Keratinocyte (primary cell): ENCODE data around the gene AGFG1. TPM values are rescaled to one million over a fixed set of nuclear protein-coding genes. Genes with fewer than 3 reads are reported as not detected.

Experiments used
- DNase-seq: peaks from one replicate; pipeline ENCODE4 v3.0.0-alpha.2; 2011; ENCODE audit warnings: low read depth, missing footprints, low spot score
- FAIRE-seq: peaks from 2 replicates; lab custom pipeline; 2011; peaks lifted over from hg19 to GRCh38; lab: Jason Lieb, UNC
- H2AFZ ChIP-seq: 2 replicates; pipeline ENCODE4 v1.6.0; 2012; ENCODE audit warnings: low read length, control low read depth, inconsistent platforms; ENCODE audit not compliant: control insufficient read depth
- H3K27ac ChIP-seq: 2 replicates; pipeline ENCODE4 v1.5.1; 2011; ENCODE audit warnings: low read length; ENCODE audit not compliant: control insufficient read depth, insufficient read depth
- H3K27me3 ChIP-seq: 3 replicates; pipeline ENCODE4 v1.6.0; 2011; ENCODE audit warnings: low read length; ENCODE audit not compliant: control insufficient read depth, insufficient read depth; ENCODE audit errors: extremely low read depth
- H3K36me3 ChIP-seq, 2 experiments: 2 replicates in 1 of 2; 3 replicates in 1 of 2; pipeline ENCODE4 v1.5.1; 2011; ENCODE audit warnings: low read length in 2 of 2, mild to moderate bottlenecking in 1 of 2; ENCODE audit not compliant: control insufficient read depth in 2 of 2, insufficient read depth in 2 of 2; ENCODE audit errors: extremely low read depth in 1 of 2
- H3K4me1 ChIP-seq: 3 replicates; pipeline ENCODE4 v1.5.1; 2011; ENCODE audit warnings: low read length; ENCODE audit not compliant: control insufficient read depth, insufficient read depth; ENCODE audit errors: extremely low read depth
- H3K4me2 ChIP-seq: 3 replicates; pipeline ENCODE4 v1.6.0; 2011; ENCODE audit warnings: low read depth, low read length; ENCODE audit not compliant: control insufficient read depth, insufficient read depth; ENCODE audit errors: extremely low read depth
- H3K4me3 ChIP-seq, 3 experiments: fragments of 200-600 bp in 1 of 3; sonication (generic) in 1 of 3; 2 replicates in 2 of 3; 3 replicates in 1 of 3; pipeline ENCODE4 v1.5.1; 2011 to 2016; ENCODE audit warnings: low read length in 3 of 3, mild to moderate bottlenecking in 3 of 3, control low read depth in 2 of 3, inconsistent platforms in 1 of 3, low read depth in 1 of 3, mixed read lengths in 1 of 3, mixed run types in 1 of 3, moderate library complexity in 1 of 3; ENCODE audit not compliant: control insufficient read depth in 2 of 3, insufficient read depth in 2 of 3; ENCODE audit errors: extremely low read depth in 1 of 3
- H3K79me2 ChIP-seq: 2 replicates; pipeline ENCODE4 v1.6.0; 2012; ENCODE audit warnings: low read length; ENCODE audit not compliant: control insufficient read depth, insufficient read depth
- H3K9ac ChIP-seq: 3 replicates; pipeline ENCODE4 v1.6.0; 2011; ENCODE audit warnings: low read length; ENCODE audit not compliant: control insufficient read depth, insufficient read depth; ENCODE audit errors: extremely low read depth
- H3K9me1 ChIP-seq: 3 replicates; pipeline ENCODE4 v1.6.0; 2011; ENCODE audit warnings: low read length; ENCODE audit not compliant: control insufficient read depth, insufficient read depth; ENCODE audit errors: extremely low read depth
- H3K9me3 ChIP-seq: 2 replicates; pipeline ENCODE4 v1.5.1; 2012; ENCODE audit warnings: low read depth, low read length; ENCODE audit not compliant: control insufficient read depth
- H4K20me1 ChIP-seq: 3 replicates; pipeline ENCODE4 v1.6.0; 2011; ENCODE audit warnings: low read length; ENCODE audit not compliant: control insufficient read depth, insufficient read depth; ENCODE audit errors: extremely low read depth
- CTCF ChIP-seq, 3 experiments: IDR thresholded peaks in 1 of 3; conservative IDR thresholded peaks in 1 of 3; optimal IDR thresholded peaks in 1 of 3; 2 replicates in 2 of 3; 3 replicates in 1 of 3; pipeline versions ENCODE3 to v1.5.1; 2011; ENCODE audit warnings: low read length in 3 of 3, mild to moderate bottlenecking in 3 of 3, moderate library complexity in 2 of 3, control low read depth in 1 of 3, inconsistent platforms in 1 of 3; ENCODE audit not compliant: insufficient read depth in 2 of 3; ENCODE audit errors: extremely low read depth in 1 of 3
- EZH2 ChIP-seq: IDR thresholded peaks from one replicate; pipeline ENCODE4 v1.6.1; 2012; ENCODE audit warnings: inconsistent platforms, mild to moderate bottlenecking, low read length, moderate library complexity
- dilution Hi-C: fragments of 300-500 bp; cut with MboI; formaldehyde crosslinking; loops from one replicate; pipeline ENCODE4 v1.7.0; 2020; ENCODE audit warnings: low sequenced_read_pairs; ENCODE audit not compliant: extremely low pct_ligation_motif_present
- polyA plus RNA-seq, 5 experiments: library from polyadenylated mRNA; depleted of rRNA in 3 of 5; stranded (reverse) in 3 of 5; stranded (forward) in 1 of 5; unstranded in 1 of 5; fragments of >200 nt; gene quantifications; 1 replicate in 1 of 5; 2 replicates in 3 of 5; 3 replicates in 1 of 5; pipeline versions ENCODE4 v1.2.1 to v1.2.3, GENCODE V29; 2011 to 2012; ENCODE audit warnings: missing spikeins in 2 of 5, low read depth in 1 of 5, low replicate concordance in 1 of 5

Gene AGFG1
- polyA plus RNA-seq, 1 donor (not counting 4 experiments of a cell fraction or from before 2014, with no cell fraction given): 111 TPM

- no peak overlapping the region for H2AFZ ChIP-seq
- H3K27ac ChIP-seq: no peak overlapping the region
- H3K36me3 ChIP-seq: peaks cover 3 to 4% of the 10 kb centered on the region in 2 experiments
- dilution Hi-C loops: no loop called here
- DNase-seq: no peak
- H3K79me2 ChIP-seq: no peaks in the 10 kb centered on the region
- FAIRE-seq: no peak
- no peaks in the 10 kb centered on the region for H3K9me3 ChIP-seq
- TF ChIP-seq EZH2: no peak
- no peak for TF ChIP-seq CTCF (optimal IDR thresholded peaks at IDR 0.05 in 1 of 3, IDR thresholded peaks at IDR 0.05 in 1 of 3, conservative IDR thresholded peaks at IDR 0.05 in 1 of 3; ENCODE audit: extremely low read depth in 1 of 3, insufficient read depth in 2 of 3, low read length in 3 of 3)
- no peak overlapping the region for H3K4me3 ChIP-seq
- H4K20me1 ChIP-seq: no peaks in the 10 kb centered on the region
- no peaks in the 10 kb centered on the region for H3K9me1 ChIP-seq
- no peaks in the 10 kb centered on the region for H3K4me1 ChIP-seq
- H3K9ac ChIP-seq: no peak overlapping the region
- H3K4me2 ChIP-seq: no peak overlapping the region
- no peaks in the 10 kb centered on the region for H3K27me3 ChIP-seq
Observed at GRCh38 chr2:227568852-227569169, 96.9 kb downstream of the AGFG1 start.

DNA sequence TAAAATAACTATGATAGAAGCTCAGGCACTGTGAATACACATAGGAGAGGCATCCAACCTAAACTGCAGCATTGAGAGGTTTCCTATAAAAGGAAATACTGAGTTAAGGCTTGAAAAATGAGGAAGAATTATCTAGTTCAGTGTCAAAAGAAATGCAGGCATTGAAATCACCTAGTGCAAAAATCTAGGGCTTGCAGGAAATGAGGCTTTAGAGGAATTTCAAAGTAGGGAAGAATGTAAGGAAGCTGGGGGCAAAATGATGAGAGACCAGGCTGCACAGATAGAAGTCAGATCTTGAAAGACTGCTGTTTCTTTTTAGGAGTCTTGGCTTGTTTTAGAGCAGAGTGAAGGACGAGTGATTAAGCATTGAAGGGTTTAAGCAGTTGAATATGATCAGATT, 98.7 kb downstream of the AGFG1 start:
- H3K4me1 ChIP-seq: no peaks in the 10 kb centered on the region
- no peak for FAIRE-seq
- dilution Hi-C loops: no loop called here
- TF ChIP-seq CTCF (optimal IDR thresholded peaks at IDR 0.05 in 1 of 3, IDR thresholded peaks at IDR 0.05 in 1 of 3, conservative IDR thresholded peaks at IDR 0.05 in 1 of 3; ENCODE audit: extremely low read depth in 1 of 3, insufficient read depth in 2 of 3, low read length in 3 of 3) (no peak), EZH2 (no peak)
- peaks cover 3% of the 10 kb centered on the region in 2 experiments for H3K36me3 ChIP-seq
- no peak overlapping the region for H3K4me2 ChIP-seq
- no peaks in the 10 kb centered on the region for H3K9me1 ChIP-seq
- no peak overlapping the region for H2AFZ ChIP-seq
- no peaks in the 10 kb centered on the region for H3K79me2 ChIP-seq
- no peaks in the 10 kb centered on the region for H4K20me1 ChIP-seq
- no peak overlapping the region for H3K4me3 ChIP-seq
- no peaks in the 10 kb centered on the region for H3K27me3 ChIP-seq
- H3K9ac ChIP-seq: no peak overlapping the region
- H3K27ac ChIP-seq: no peak overlapping the region
- DNase-seq: no peak
- H3K9me3 ChIP-seq: no peaks in the 10 kb centered on the region
